ENCODE measurements around the gene ARID4A.
"Not testable (repeated sequence)": the region's sequence is repeated elsewhere in the genome, so short reads cannot be mapped to it uniquely, and the experiment has no call there.

ARID4A gene

GRCh38 chr14:58291646-58292045, 6.7 kb upstream of the ARID4A start:
- DNase-seq: no peak

GRCh38 chr14:58292187-58292586, 6.2 kb upstream of the ARID4A start:
- DNase-seq: no peak

DNA sequence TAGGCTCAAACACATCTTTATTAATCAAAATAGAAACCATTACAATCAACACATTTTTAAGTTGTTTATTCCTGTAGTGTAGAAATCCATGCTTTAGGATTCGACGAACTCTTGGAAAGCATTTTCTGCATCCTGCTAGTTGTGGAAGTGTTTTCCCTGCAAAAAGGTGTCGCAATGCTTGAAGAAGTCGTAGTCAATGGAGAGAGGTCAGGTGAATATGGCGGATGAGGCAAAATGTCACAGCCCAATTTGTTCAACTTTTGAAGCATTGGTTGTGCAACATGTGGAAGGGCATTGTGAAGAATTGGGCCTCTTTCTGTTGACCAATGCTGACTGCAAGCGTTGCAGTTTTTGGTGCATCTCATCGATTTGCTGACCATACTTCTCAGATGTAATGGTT, 4.2 kb upstream of the ARID4A start:
- DNase-seq: no peak

DNA sequence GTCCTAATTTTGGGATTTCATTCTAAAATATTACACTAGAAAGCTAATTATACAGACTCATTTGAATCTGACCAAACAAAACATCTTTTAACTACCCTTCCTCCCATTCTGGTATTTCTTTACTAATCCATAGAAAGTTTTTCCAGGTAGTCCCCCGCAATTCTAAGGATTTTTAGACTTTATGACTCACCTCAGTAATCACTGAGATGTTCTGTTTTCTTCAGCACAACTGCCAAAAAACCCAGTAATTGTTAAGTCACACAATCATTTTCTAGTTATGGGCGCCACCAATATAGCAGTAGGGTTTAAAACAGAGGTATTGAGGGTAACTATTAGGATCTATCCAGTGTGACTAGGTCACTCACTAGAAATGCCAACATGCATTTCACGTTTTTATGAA, 1.6 kb upstream of the ARID4A start:
- DNase-seq: no peak

DNA sequence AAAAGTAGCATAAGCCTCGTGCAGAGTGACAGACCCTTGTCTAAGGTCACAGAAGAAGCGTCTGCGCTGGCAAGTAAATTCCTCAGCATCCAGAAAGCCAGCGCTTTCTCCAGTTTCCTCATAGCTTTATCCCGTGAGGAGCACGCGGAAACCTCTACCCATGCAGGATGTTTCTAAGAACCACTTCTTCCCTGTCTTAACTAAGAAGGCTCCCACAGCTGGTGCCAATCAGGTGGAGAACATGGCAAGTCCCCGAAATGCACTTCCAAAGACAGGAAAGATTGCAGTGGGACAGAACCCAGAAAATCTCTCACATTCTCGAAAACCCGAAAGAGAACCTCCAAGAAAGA, 968 bp upstream of the ARID4A start:
- DNase-seq: no peak

- peak; percentile 95 to 99 for DNase-seq
Measured at GRCh38 chr14:58297762-58298476, 436 bp upstream of the ARID4A start.

DNA sequence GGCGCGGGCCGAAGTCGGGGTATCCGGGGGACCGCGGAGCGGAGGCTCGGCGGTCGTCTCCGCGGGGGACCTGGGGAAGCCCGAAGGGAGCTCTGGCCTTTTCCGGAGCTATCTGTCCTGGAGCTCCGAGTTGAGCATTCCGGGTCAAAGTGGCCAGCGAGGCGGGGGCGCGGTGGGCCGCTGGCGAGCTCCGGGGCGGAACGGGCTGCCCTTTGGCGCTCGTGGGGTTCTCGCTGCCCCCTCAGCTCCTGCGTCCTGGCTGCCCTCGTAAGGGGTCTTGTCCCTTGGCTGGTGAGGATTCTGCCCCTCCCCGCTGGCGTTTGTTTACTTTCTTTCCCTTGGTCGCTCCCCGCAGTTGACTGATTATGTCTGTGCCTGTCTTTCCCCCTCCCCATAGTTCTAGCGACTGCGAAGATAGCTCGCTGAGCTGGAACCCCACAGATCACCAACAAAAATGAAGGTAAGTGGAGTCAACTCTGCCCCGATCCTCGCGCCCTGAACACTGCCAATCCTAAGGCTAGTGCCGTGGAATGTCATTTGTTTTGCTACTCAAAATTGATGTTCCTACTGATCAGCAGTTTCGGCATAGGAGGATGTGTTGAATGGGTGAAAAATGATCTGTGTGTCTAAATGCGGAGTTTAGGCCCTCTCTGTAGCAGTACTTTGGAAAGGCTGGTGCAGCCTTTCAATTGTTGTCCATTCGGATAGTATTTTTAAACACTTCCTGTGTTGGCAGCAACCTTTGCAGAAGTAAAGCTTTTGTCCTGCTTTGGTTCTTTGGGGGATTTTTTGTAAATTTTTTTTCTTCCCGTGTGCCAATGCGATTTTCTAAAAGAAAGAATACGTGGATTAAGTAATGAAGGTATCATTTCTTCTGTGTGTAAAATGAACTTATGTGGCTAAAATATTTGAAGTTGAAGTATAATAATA, 1.3 kb downstream of the ARID4A start:
- no peak for DNase-seq

- DNase-seq: no peak
Measured at GRCh38 chr14:58301416-58301815, 3.1 kb downstream of the ARID4A start.

- DNase-seq: no peak
Measured at GRCh38 chr14:58305730-58306129, 7.4 kb downstream of the ARID4A start.

DNA sequence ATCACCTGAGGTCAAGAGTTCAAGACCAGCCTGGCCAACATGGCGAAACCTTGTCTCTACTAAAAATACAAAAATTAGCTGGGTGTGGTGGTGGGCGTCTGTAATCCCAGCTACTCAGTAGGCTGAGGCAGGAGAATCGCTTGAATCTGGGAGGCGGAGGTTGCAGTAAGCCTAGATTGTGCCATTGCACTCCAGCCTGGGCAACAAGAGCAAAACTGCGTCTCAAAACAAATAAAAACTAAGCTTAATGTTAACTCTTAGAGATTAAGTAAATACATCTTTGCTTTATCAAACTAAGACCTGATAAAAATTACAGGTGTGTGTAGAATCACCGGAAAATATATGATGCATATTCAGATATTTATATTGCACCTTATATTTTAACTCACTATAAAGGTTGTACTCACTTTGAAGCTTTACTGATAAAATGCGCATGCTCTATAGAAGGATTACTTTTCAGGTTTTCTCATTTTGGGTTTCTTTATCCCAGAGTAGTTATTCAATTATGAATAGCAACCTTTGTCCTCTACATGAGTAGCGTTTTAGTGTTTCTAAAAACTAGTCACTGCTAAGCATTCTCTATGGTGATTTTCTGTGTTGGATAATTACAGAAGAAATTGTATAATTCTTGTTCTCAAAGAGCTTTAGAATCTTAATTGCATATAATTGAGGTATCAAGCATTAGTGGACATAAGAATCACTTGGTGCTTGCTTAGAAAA, 9.4 kb downstream of the ARID4A start:
- DNase-seq: no peak

DNA sequence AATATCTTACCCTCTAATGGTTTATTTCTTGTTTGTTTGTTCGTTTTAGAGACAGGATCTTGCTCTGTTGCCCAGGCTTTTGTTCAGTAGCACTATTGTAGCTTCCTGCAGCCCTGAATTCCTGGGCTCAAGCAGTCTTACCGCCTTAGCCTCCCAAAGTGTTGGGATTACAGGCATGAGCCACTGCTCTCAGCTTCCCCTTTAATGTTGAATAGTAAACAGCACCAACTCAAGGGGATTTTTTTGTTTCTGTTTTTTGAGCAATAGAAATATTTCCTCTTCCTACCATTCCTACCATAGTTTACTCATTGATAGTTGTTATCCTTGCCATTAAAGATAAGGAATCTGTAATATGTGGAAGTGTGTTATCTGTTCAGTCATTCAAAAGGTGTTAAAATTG, 10.7 kb downstream of the ARID4A start:
- DNase-seq: no peak

DNA sequence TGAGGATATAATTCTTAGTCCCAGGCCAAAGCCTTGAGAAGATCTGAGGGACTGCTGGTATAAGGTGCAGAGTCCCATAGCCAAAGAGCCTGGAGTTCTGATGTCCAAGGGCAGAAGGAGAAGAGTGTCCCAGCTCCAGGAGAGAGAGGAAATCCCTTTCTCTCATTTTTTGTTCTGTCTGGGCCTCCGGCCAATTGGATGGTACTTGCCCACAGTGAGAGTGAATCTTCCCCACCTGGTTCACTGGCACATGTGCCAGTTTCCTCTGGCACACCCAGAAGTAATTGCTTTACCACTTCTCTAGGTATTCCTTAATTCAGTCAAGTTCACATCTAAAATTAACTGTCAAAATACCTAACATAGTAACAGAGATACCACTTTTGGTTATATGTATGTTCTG, 15.3 kb downstream of the ARID4A start:
- no peak for DNase-seq

DNA sequence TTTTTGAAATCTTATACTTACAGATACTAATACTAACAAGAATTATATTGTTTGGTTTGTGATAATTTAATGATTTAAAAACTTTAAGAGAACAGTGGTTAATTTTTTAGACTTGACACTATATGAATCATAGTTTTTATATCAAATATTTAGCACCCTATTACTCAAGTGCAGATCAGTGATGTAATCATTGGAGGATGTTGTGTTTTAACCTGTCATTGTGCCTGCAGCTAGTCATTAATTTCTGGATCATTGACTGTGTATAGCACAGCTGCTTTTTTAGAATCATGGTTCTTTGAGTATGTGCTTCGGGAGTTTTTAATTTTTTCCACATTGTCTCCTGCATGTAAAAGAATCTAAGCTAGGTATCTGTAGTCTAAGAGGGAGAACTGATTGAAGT, 17.3 kb downstream of the ARID4A start:
- DNase-seq: no peak

- DNase-seq: no peak
Measured at GRCh38 chr14:58327019-58327418, 28.7 kb downstream of the ARID4A start.

- DNase-seq: peak; percentile 65 to 87
Measured at GRCh38 chr14:58331111-58331510, 32.8 kb downstream of the ARID4A start.

- no peak for DNase-seq
Measured at GRCh38 chr14:58332561-58332960, 34.2 kb downstream of the ARID4A start.

DNA sequence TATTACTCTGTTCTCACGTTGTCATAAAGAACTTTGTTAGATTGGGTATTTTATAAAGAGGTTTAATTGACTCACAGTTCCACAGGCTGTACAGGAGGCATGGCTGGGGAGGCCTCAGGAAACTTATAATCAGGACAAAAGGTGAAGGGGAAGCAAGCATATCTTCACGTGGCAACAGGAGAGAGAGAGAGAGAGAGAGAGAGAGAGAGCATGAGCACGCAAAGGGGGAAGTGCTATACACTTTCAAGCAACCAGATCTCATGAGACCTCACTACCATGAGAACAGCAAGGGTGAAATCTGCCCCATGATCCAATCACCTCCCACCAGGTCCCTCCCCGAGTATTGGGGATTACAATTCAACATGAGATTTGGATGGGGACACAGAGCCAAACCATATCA, 41.3 kb downstream of the ARID4A start:
- not testable (repeated sequence) for DNase-seq

DNA sequence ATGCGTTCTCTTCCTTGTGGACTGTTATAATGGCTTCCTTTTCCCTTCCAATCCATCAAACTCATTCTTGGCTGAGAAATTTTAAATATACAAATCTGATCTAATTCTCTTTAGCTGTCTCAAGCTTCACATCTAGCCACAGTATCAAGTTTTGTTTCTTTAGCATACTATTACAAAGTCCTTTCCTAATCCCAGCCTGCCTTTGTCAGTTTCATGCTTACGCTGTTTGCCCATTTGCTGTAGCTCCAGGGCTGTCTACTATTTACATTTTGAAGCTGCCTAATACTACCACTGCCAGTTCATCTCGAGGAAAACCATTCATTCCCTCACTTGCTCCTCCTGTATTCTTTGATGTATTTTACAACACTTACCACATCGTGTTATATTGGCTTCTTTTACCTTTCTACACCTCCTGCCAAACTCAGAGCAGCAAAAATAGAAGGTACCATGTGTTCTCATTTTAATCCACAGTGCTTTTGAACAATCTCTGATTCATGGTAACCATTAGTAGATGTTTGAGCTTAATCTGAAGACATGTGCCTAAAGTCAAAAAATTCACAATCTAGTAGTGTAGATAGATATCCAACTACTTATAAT, 42.9 kb downstream of the ARID4A start:
- DNase-seq: no peak

- DNase-seq: not testable (repeated sequence)
Measured at GRCh38 chr14:58343535-58343934, 45.2 kb downstream of the ARID4A start.

GRCh38 chr14:58353516-58354299, 55.4 kb downstream of the ARID4A start:
- no peak for DNase-seq

- no peak for DNase-seq
Measured at GRCh38 chr14:58354808-58355207, 56.5 kb downstream of the ARID4A start.

GRCh38 chr14:58356268-58356667, 57.9 kb downstream of the ARID4A start:
- DNase-seq: no peak

Data from stimulated activated CD4-positive, alpha-beta T cell treated with anti-CD3 and anti-CD28 coated beads, Interleukin-4, amount 100 ng/mL, for 4 hours (primary cell).